Right ventricle myocardium inferior (tissue), 1 donor: ENCODE measurements around the gene IL2RA. TPM values are rescaled to one million over a fixed set of nuclear protein-coding genes. Genes with fewer than 3 reads are reported as not detected.
"Not testable (repeated sequence)": the region's sequence is repeated elsewhere in the genome, so short reads cannot be mapped to it uniquely, and the experiment has no call there.

Source experiments
- ATAC-seq: fragments of 200-7000 bp; cut with Tn5 transposase; one replicate; pipeline ENCODE4 v1.9.1; 2020; ENCODE audit warnings: mild to moderate bottlenecking, moderate library complexity
- DNase-seq: peaks from one replicate; pipeline ENCODE4 v3.0.0; 2021; ENCODE audit errors: missing footprints
- intact Hi-C: fragments of 100-400 bp; cut with DNase I; formaldehyde crosslinking; loops from one replicate; pipeline ENCODE4 v1.11.0; 2022
- total RNA-seq: library from RNA; stranded (reverse); fragmentation: NEBNext Ultra II Directional; extraction: Animal tissue kit (Norgen Biotek cat#: 25700); gene quantifications from one replicate; pipeline ENCODE4 v1.2.1, GENCODE V29; 2021
- donor health status: DM: no; HTN: yes; CAD: no; lungs with severe emphysema.

Gene IL2RA
- total RNA-seq, 1 donor from 2014 or later: 3.8 TPM

GRCh38 chr10:6006991-6007390 is 55.2 kb downstream of the IL2RA start:
- no peak for ATAC-seq
- intact Hi-C loops: no loop called here
- no peak for DNase-seq

GRCh38 chr10:6006546-6006945 is 55.6 kb downstream of the IL2RA start:
- DNase-seq (no peak), ATAC-seq (no peak)
- intact Hi-C loops: no loop called here

- ATAC-seq (no peak), DNase-seq (no peak)
- intact Hi-C loops: no loop called here
Observed at GRCh38 chr10:6005856-6006395, 56.2 kb downstream of the IL2RA start.

- intact Hi-C loops, DNase-seq, ATAC-seq: not testable (repeated sequence)
Observed at GRCh38 chr10:6005161-6005804, 56.9 kb downstream of the IL2RA start.

GRCh38 chr10:6002809-6003510 is 59.2 kb downstream of the IL2RA start:
- ATAC-seq: no peak
- intact Hi-C loops: no loop called here

GRCh38 chr10:5999440-6000165 is 62.6 kb downstream of the IL2RA start:
- ATAC-seq: no peak
- intact Hi-C loops: no loop called here
- no peak for DNase-seq

More at GRCh38 chr10:6002809-6003510, 59.2 kb downstream of the IL2RA start:
- DNase-seq: no peak

- ATAC-seq (no peak), DNase-seq (no peak)
- intact Hi-C loops: no loop called here
Observed at GRCh38 chr10:5996696-5997095, 65.5 kb downstream of the IL2RA start.

GRCh38 chr10:5992398-5992797 is 69.8 kb downstream of the IL2RA start:
- no peak for DNase-seq
- intact Hi-C loops: no loop called here
- no peak for ATAC-seq

- intact Hi-C loops: no loop called here
- DNase-seq: no peak
Observed at GRCh38 chr10:5991708-5992107, 70.5 kb downstream of the IL2RA start.

GRCh38 chr10:5989756-5990155 is 72.4 kb downstream of the IL2RA start:
- no peak for DNase-seq
- intact Hi-C loops: no loop called here
- no peak for ATAC-seq

More at GRCh38 chr10:5991708-5992107, 70.5 kb downstream of the IL2RA start:
- no peak for ATAC-seq

GRCh38 chr10:5988336-5988920 is 73.7 kb downstream of the IL2RA start:
- intact Hi-C loops: no loop called here
- ATAC-seq (no peak), DNase-seq (no peak)

- ATAC-seq (peak; percentile 81), DNase-seq (peak; percentile 78)
- intact Hi-C loops: no loop called here
Observed at GRCh38 chr10:5987747-5988146, 74.4 kb downstream of the IL2RA start.

- intact Hi-C loops: no loop called here
- no peak for DNase-seq
- no peak for ATAC-seq
Observed at GRCh38 chr10:5985029-5985428, 77.1 kb downstream of the IL2RA start.

- intact Hi-C loops: no loop called here
- DNase-seq (no peak), ATAC-seq (peak; percentile 34)
Observed at GRCh38 chr10:5983774-5984173, 78.4 kb downstream of the IL2RA start.

- ATAC-seq: no peak
- intact Hi-C loops: no loop called here
Observed at GRCh38 chr10:5981529-5981928, 80.6 kb downstream of the IL2RA start.

GRCh38 chr10:5978230-5978489 is 84.0 kb downstream of the IL2RA start:
- intact Hi-C loops: loop anchor here (5.0 to 10.0 kb wide), 2 partner anchors 74 to 107 kb away; partner anchors contain the start of gene RBM17
- no peak for ATAC-seq

More at GRCh38 chr10:5981529-5981928, 80.6 kb downstream of the IL2RA start:
- DNase-seq: no peak

GRCh38 chr10:5977471-5978229 is 84.5 kb downstream of the IL2RA start, which contains the start of gene IL15RA:
IL15RA (minus strand) TSS chr10:5977543; CDS start chr10:5977492, 51 bp downstream.
- intact Hi-C loops: loop anchor here (2.0 to 10.0 kb wide), 3 partner anchors 33 to 107 kb away; partner anchors contain the start of gene RBM17
- DNase-seq (peak; percentile 87), ATAC-seq (peak; percentile 65)

More at GRCh38 chr10:5978230-5978489, 84.0 kb downstream of the IL2RA start:
- no peak for DNase-seq
